ENCODE data around the gene DDR2. TPM values are rescaled to one million over a fixed set of nuclear protein-coding genes. Genes with fewer than 3 reads are reported as not detected.

Gene DDR2
- total and polyA plus RNA-seq, 8 donors: 28.5 to 47.9 (median 45.0) TPM

DNA sequence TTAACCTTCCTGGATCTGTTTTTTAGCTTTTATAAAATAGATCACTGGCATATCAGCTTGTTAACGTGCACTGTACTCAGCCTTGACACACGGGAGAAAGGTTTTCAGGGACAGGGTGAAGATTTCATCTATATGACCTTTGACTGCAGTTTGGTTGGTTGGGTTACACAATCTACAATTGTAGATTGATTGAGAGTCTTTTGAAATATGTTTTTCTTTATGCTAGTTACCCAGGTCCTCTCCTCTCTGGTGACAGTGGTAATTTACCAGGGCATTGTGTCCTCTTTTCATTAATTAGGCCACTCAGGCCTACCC is 48.8 kb downstream of the DDR2 start:
- H3K36me3 ChIP-seq: no peaks in the 10 kb centered on the region
- no peaks in the 10 kb centered on the region for H3K27me3 ChIP-seq
- no peak overlapping the region for H3K27ac ChIP-seq
- no peaks in the 10 kb centered on the region for H3K9me3 ChIP-seq
- DNase-seq: no peak
- no peak for ATAC-seq
- H3K4me1 ChIP-seq: peaks cover 0 to 6% of the 10 kb centered on the region in 2 donors
- no peak overlapping the region for H3K4me3 ChIP-seq
- intact Hi-C loops (cut with DNase I): no loop called here
- TF ChIP-seq CTCF (IDR thresholded peaks at IDR 0.05): no peak

GRCh38 chr1:162682013-162682419 is 49.8 kb downstream of the DDR2 start:
- H3K36me3 ChIP-seq: no peaks in the 10 kb centered on the region
- no peak for DNase-seq
- no peak overlapping the region for H3K27ac ChIP-seq
- H3K4me3 ChIP-seq: no peak overlapping the region
- ATAC-seq: peak; percentile 19
- no peaks in the 10 kb centered on the region for H3K9me3 ChIP-seq
- intact Hi-C loops (cut with DNase I): no loop called here
- H3K4me1 ChIP-seq: peaks cover 0 to 3% of the 10 kb centered on the region in 2 donors
- TF ChIP-seq CTCF (IDR thresholded peaks at IDR 0.05): no peak
- H3K27me3 ChIP-seq: no peaks in the 10 kb centered on the region

GRCh38 chr1:162687870-162688269 is 55.6 kb downstream of the DDR2 start:
- no peak overlapping the region for H3K27ac ChIP-seq
- no peak for ATAC-seq
- H3K27me3 ChIP-seq: no peaks in the 10 kb centered on the region
- intact Hi-C loops (cut with DNase I): no loop called here
- H3K4me3 ChIP-seq: no peak overlapping the region
- no peak for DNase-seq
- no peaks in the 10 kb centered on the region for H3K9me3 ChIP-seq
- no peak for TF ChIP-seq CTCF (IDR thresholded peaks at IDR 0.05)
- no peaks in the 10 kb centered on the region for H3K36me3 ChIP-seq
- H3K4me1 ChIP-seq: no peaks in the 10 kb centered on the region

DNA sequence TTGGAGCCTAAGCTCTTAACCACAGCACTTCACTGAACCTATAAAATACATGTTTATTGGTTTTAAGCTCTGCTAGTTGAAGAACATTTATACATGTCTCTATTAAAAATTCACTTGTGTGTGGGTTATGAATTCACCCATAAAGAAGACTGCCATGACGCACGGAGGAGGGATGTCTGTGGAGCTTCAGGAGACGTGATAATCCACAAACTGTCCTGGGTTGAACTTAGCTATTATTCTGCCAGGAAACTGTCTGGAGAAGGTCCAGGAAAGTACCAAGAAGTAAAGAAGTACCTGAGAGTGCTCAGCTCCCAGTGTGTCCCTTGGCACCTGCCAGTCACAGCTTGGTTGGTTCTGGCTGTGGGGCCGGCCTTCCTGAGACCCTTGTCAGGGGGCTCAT is 56.3 kb downstream of the DDR2 start:
- no peaks in the 10 kb centered on the region for H3K9me3 ChIP-seq
- DNase-seq (no peak), ATAC-seq (no peak)
- no peaks in the 10 kb centered on the region for H3K27me3 ChIP-seq
- H3K36me3 ChIP-seq: no peaks in the 10 kb centered on the region
- TF ChIP-seq CTCF (IDR thresholded peaks at IDR 0.05): no peak
- H3K4me1 ChIP-seq: no peaks in the 10 kb centered on the region
- intact Hi-C loops (cut with DNase I): no loop called here
- no peak overlapping the region for H3K4me3 ChIP-seq
- H3K27ac ChIP-seq: no peak overlapping the region

GRCh38 chr1:162688931-162689330 is 56.7 kb downstream of the DDR2 start:
- H3K4me3 ChIP-seq: no peak overlapping the region
- intact Hi-C loops (cut with DNase I): no loop called here
- DNase-seq (no peak), ATAC-seq (no peak)
- no peaks in the 10 kb centered on the region for H3K4me1 ChIP-seq
- no peaks in the 10 kb centered on the region for H3K9me3 ChIP-seq
- no peak for TF ChIP-seq CTCF (IDR thresholded peaks at IDR 0.05)
- no peak overlapping the region for H3K27ac ChIP-seq
- no peaks in the 10 kb centered on the region for H3K27me3 ChIP-seq
- no peaks in the 10 kb centered on the region for H3K36me3 ChIP-seq
